GM15510 (cell line): Measurements from ENCODE around the gene CAMSAP3.

Experiments
- POLR2A ChIP-seq: IDR thresholded peaks from 3 replicates; pipeline ENCODE4 v1.6.1; 2011; ENCODE audit warnings: borderline replicate concordance; ENCODE audit not compliant: insufficient read length; ENCODE audit errors: extremely low read depth

The CAMSAP3 gene

DNA sequence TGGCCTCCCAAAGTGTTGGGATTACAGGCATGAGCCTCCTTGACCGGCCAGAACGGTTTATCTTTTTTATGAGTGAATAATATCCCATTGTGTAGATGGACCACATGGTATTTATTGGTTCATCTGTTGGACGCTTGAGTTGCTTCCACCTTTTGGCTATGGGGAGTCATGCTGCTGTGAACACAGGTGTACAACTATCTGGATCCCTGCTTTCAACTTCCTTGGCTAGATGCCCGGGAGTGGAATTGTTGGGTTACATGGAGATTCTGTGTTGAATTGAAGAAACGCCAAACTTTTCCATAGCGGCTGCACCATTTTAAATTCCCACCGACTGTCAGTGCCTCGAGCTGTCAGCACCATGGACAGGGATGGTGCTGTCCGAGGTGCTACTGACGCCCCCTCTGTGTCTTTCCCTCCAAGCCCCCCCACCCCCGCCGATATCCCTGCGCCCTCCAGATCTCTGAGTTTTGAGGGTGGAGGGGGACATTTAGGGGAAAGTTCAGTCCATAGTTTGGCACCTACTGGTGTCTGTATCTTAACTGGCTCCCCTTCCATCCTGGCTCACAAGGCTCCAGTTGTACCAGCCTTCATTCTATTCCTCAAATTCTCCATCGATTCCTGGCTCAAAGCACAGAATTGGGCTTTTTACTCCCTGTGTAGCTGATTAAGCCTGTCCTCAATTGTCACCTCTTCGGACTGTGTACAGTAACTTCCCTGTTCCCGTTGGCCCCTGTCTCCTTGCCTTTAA, 32.8 kb upstream of the CAMSAP3 start:
- no peak for TF ChIP-seq POLR2A

DNA sequence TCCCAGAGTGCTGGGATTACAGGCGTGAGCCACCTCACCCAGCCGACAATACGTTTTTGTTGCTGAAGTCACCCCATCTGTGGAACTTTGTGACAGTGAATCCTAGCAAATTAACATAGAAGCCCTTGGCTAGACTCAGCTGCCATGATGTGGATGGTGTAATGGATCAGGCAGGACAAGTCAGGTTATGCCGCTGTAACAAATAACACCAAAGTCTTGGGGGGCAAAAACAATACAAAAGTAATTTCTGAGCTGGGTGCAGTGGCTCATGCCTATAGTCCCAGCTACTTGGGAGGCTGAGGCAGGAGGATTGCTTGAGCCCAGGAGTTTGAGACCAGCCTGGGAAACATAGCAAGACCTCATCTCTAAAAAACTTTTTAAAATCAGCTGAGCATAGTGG, 30.8 kb upstream of the CAMSAP3 start:
- TF ChIP-seq POLR2A: no peak

GRCh38 chr19:7565332-7565731, 30.3 kb upstream of the CAMSAP3 start:
- TF ChIP-seq POLR2A: no peak

GRCh38 chr19:7570761-7571160, 24.9 kb upstream of the CAMSAP3 start:
- TF ChIP-seq POLR2A: no peak

DNA sequence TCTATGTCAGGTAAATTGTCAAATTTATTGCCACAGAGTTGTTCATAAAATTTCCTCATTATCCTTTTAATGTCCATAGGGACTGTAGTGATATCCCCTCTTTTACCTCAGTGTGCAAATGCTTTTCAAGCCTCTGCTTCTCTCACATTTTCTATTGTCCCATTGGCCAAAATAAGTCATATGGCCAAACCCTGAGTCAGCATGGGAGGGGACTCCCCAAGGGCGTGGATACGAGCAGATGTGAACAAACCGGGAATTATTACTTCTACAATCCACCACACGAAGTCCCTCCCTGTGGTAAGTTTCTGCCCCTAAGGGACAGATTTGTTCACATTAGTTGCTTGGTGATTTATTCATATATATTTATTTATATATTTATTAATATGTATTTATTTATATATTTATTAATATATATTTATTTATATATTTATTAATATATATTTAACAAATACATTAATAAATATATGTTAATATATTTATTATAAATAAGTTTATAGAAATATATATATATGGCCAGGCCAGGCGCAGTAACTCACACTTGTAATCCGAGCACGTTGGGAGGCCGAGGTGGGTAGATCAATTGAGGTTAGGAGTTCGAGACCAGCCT, 20.1 kb upstream of the CAMSAP3 start:
- no peak for TF ChIP-seq POLR2A

DNA sequence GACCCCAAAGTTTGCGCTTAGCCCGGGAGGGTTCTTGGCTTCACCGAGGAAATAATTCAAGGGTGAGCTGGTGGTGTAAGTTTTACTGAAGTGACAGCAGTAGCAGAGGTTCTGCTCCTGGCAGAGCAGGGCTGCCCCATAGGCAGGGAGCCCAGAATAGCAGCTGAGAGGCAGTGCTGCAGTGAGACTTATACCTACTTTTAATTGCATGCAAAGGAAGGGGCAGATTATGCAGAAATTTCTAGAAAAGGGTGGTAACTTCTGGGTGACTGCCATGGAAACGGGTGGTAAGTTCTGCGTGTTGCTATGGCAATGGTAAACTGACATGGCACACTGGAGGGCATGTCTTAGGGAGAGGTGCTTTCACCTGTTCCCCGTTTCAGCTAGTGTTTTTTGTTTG, 17.5 kb upstream of the CAMSAP3 start:
- no peak for TF ChIP-seq POLR2A

- TF ChIP-seq POLR2A: no peak
Measured at GRCh38 chr19:7579182-7579581, 16.5 kb upstream of the CAMSAP3 start.

- no peak for TF ChIP-seq POLR2A
Measured at GRCh38 chr19:7582446-7582845, 13.2 kb upstream of the CAMSAP3 start.

DNA sequence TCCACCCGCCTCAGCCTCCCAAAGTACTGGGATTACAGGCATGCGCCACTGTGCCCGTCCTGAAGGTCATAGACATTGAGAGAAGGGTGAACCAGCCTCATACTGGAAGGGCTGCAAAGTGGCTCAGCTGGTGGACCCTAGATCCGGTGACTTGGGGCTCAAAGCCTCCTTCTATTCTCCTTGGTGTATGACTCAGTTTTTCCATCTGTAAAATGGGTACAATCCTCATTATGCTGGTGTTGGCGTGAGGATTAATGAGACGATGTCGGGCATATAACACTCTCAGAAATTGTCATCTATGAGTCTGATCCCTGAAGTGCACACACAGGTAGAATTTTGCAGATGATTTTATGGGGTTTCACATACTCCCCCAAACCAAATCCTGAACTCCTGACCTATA, 5.8 kb upstream of the CAMSAP3 start:
- no peak for TF ChIP-seq POLR2A

DNA sequence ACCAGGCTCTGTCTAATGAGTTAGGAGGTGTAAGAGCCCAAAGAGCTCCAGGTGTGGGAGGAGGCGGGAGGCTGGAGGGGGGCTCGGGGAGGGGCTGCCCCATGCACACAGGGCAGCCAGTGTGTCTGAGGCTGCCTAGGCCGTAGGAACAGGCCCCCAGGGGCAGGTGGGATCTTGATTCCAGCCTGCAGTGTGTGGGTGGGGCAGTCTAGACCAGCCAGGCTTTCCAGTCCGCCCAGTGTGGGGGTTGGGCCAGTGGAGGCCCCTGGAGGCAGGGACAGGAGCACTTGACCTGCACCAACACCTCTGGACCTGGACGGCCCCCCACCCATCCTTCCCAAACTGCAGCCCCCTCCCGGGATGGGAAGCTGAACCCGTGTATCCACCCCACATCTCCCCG, 5.4 kb upstream of the CAMSAP3 start:
- no peak for TF ChIP-seq POLR2A

DNA sequence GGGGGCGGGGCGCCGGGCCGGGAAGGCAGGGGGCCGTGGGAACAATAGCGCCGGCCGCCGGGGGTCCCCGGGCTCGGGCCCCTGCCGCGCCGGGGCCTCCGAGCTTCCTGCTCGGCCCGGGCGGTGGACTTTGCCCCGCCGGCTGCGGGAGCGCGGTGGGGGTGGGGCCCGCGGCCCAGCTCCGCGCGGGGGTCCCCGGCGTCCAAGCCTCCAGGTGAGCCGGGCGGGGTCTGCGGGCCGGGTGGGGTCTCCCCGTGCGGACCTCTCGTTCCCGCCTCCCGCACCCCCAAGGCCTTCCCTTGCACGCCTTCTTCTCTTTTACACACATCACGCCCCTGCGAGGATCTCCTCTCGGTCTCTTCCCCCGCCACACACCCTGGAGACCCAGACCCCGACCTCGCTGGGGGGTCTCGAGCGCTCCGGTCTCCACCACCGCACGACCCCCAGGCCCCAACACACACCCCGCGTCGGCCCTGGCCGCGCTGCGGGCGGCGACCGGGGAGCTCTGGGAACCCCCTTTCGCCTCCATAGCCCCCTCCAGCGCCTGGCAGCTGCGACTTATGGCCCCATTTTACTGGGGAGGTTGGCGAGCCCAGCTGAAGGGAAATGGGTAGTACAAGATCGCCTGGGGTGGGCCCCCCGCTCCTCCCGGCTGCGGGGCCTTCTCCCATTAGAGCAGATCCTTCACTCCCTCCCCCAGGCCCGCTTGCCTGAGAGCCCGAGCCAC, 711 bp downstream of the CAMSAP3 start:
- no peak for TF ChIP-seq POLR2A

DNA sequence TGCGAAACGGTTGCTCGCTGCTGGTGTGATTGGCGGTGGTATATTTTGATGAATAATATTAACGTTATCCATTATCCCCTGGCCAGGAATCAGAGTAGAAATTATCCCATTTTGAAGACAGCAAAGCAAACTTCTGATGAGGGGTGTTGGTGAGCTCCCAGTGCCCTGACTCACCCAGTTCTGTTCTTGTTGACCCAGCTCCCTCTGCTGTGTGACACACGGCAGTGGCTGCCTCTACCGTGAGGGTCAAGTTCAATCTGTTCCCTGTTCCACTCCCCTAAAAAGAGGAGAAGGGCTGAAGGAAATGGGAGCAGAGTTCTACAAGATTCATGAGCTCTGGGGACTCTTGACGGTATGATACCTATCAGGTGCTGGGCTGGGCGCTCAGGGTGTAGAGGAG, 2.0 kb downstream of the CAMSAP3 start:
- TF ChIP-seq POLR2A: no peak

DNA sequence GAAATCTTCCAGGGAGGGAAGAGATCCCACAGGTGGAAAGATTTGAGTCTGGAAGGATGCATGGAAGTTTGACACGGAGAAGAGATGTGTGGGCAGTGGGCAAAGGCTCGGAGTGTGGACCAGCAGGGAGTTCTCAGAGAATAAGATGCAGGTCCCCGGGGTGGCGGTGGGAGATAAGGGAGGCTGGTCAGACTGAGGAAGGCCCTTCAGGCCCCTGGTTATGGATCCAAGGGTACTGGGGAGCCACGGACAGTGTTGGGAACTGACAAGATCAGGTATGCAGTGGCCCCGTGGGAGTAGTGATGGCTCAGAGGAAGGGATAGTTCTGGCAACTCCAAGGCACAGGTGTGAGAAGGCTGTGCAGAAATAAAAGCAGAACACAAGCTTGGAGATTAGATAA, 2.5 kb downstream of the CAMSAP3 start:
- no peak for TF ChIP-seq POLR2A

DNA sequence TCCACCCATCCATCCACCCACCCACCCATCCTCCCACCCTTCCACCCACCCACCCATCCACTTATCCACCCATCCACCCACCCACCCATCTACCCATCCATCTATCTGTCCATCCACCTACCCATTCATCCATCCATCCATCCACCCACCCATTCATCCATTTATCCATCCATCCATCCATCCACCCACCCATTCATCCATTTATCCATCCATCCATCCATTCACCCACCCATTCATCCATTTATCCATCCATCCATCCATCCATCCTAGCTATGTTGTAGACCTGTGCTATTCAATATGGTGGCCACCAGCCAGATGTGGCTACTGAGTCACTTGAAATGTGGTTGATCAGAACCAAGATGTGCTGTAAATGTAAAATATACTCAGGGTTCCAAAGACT, 5.1 kb downstream of the CAMSAP3 start:
- TF ChIP-seq POLR2A: no peak

GRCh38 chr19:7602240-7602934, 6.7 kb downstream of the CAMSAP3 start:
- TF ChIP-seq POLR2A: no peak

DNA sequence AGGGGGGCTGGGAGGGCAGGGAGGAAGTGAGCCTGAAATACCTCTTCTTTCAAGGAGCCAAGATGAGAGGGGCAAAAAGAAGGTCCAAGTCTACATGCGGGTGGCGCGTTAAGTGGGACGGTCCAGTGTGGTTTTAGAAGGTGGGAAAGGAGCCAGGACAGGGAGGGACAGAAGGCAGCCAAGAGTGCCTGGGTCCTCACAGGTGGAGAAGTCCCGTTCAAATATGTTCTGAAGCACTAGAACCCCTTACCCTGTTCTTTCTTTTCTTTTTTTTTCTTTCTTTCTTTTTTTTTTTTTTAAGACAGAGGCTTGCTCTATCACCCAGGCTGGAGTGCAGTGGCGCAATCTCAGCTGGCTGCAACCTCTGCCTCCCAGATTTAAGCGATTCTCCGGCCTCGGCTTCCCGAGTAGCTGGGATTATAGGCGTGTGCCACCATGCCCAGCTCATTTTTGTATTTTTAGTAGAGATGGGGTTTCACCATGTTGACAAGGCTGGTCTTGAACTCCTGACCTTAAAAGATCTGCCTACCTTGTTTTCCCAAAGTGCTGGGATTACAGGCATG, 7.4 kb downstream of the CAMSAP3 start:
- TF ChIP-seq POLR2A: no peak

- TF ChIP-seq POLR2A: no peak
Measured at GRCh38 chr19:7603919-7604318, 8.3 kb downstream of the CAMSAP3 start.
